Tibial nerve (tissue), 4 donors: ENCODE data around the gene TMED8.

Source experiments
- CTCF ChIP-seq, 5 experiments: fragments of 200-600 bp in 3 of 5; fragments of 450-650 bp in 2 of 5; sonication (generic) in 3 of 5; IDR thresholded peaks; one replicate each; pipeline ENCODE4 v1.5.1; 2016 to 2019; ENCODE audit warnings: antibody characterized with exemption in 5 of 5, mild to moderate bottlenecking in 3 of 5, moderate library complexity in 2 of 5
- EP300 ChIP-seq, 2 donors: sonication (generic); formaldehyde crosslinking; IDR thresholded peaks; one replicate each; pipeline ENCODE4 v1.6.1; 2017; ENCODE audit warnings: antibody characterized with exemption in 2 of 2, mild to moderate bottlenecking in 1 of 2
- POLR2A ChIP-seq, 2 donors: fragments of 450-650 bp; IDR thresholded peaks; one replicate each; pipeline ENCODE4 v1.6.1; 2017; ENCODE audit warnings: antibody characterized with exemption in 2 of 2, mild to moderate bottlenecking in 2 of 2, moderate library complexity in 2 of 2

GRCh38 chr14:77310026-77310425 lies 66.9 kb downstream of the TMED8 start:
- TF ChIP-seq POLR2A (IDR thresholded peaks at IDR 0.05) (no peak), CTCF (IDR thresholded peaks at IDR 0.05) (no peak), EP300 (IDR thresholded peaks at IDR 0.05) (no peak)
